ENCODE results near the gene FAM81A.
"Not testable (repeated sequence)": the region's sequence is repeated elsewhere in the genome, so short reads cannot be mapped to it uniquely, and the experiment has no call there.

Gene FAM81A

GRCh38 chr15:59439576-59439975, 1.6 kb downstream of the FAM81A start:
- intact Hi-C loops (cut with micrococcal nuclease), result no loop called here
- H3K27me3 Mint-ChIP-seq, result peaks cover 65% of the 10 kb centered on the region
- H3K27ac Mint-ChIP-seq, result no peak overlapping the region

DNA sequence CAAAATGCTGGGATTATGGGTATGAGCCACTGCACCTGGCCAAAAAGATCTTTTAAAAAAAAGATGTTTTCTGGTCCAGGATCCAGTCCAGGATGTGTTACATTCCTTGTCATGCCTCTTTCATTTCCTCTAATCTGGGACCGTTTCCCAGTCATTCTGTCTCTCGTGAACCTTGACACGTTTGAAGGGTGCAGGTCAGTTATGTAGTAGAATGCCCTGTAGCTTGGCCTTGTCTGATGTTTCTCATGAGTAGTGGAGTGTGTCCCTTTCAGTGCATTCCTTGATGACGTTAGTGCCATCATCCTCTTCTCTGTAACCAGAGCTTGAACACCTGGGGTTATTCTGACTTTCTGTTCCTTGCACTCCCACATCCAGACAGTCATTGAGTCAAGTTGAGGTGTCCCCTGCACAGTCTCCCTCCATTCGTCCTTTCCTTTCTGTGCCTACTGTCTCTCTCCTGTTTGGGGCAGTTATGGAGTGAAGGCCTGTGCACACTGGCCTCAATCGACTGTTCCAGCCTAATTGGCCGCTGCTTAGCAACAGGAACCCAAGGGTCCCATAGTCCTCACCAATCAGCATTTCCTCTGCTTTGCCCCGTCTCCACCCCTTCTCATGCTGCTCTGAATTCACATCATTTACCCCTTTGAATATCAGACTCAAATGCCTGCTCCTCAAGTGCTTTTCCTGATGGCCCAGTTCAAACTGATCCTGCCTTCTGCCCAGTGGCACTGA, 5.5 kb downstream of the FAM81A start:
- Mint-ChIP-seq H3K27me3 (peaks cover 31% of the 10 kb centered on the region), H3K36me3 (ENCODE audit: low read depth) (no peaks in the 10 kb centered on the region), H3K27ac (no peak overlapping the region), H3K4me3 (no peak overlapping the region), H3K4me1 (ENCODE audit: low read depth) (peaks cover 30% of the 10 kb centered on the region), H3K9me3 (no peaks in the 10 kb centered on the region)
- intact Hi-C loops (cut with micrococcal nuclease), result no loop called here

More at GRCh38 chr15:59439576-59439975, 1.6 kb downstream of the FAM81A start:
- no peaks in the 10 kb centered on the region for H3K9me3 Mint-ChIP-seq
- no peak overlapping the region for H3K4me3 Mint-ChIP-seq
- H3K4me1 Mint-ChIP-seq (ENCODE audit: low read depth), result peaks cover 33% of the 10 kb centered on the region
- no peaks in the 10 kb centered on the region for H3K36me3 Mint-ChIP-seq (ENCODE audit: low read depth)

DNA sequence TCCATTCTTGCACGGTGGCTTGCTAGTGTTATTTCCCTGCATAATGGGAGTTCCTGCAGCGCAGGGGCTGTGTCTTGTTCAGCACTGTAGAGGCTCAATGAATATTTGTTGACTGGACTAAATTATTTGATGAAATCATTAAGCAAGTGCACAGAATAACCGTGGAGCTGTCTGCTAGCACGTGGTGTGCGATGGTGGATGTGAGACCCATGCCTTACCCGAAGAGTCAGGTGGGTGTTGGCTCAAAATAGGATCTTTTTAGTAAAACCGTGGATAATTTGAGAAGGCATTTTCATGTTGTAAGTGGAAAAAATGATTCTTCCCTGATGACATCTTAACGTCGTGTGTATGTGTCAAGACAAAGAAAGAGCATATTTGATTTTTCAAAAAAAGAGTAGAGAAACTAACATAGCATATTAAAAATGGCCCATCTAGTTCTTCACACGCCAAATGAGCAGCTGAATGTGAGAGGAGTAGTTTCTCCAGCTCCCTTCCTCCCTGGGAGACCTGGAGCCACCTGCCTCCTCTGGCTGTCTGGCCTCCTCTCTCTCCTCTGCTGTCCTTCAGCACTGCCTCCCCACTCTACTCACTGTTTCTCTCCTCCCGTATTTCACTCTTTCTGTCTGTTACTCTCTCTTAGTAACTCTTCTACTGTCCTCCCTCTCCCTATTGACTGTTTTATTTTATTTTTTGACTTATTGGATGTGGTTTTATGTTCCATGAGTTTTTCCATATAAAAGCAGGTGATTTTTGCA, 6.3 kb downstream of the FAM81A start:
- Mint-ChIP-seq H3K27ac (no peak overlapping the region), H3K4me1 (ENCODE audit: low read depth) (peaks cover 30% of the 10 kb centered on the region), H3K27me3 (peaks cover 25% of the 10 kb centered on the region), H3K9me3 (no peaks in the 10 kb centered on the region), H3K4me3 (no peak overlapping the region), H3K36me3 (ENCODE audit: low read depth) (no peaks in the 10 kb centered on the region)
- intact Hi-C loops (cut with micrococcal nuclease), result no loop called here

DNA sequence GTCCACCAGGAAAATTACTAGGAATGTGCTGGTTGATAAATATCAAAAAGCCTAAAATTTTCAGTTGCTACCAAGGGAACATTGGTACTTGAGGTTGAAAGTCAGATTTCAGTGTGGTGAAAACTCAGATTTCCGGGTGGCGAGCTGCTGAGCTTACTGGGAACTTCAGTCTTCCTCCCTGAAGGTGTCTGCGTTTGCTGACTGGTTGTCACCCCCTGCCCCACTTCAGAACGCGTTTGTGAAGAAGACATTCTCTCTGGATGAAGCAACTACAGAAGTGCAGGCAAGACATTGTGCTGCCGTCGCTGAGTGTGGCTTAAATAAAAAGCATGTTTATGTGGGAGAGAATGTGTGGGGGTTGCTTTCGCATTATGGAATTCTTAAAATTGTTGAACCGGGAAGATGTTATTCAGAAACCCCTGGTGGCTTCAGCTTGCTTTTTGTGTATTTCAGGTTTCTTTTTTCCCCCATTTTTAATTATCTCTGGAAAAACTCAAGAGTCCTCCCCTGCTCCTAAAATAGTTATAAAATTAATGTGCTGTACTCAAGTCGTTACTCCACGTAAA, 7.1 kb downstream of the FAM81A start:
- intact Hi-C loops (cut with micrococcal nuclease), result no loop called here
- no peaks in the 10 kb centered on the region for H3K36me3 Mint-ChIP-seq (ENCODE audit: low read depth)
- H3K27ac Mint-ChIP-seq, result no peak overlapping the region
- peaks cover 19% of the 10 kb centered on the region for H3K27me3 Mint-ChIP-seq
- H3K9me3 Mint-ChIP-seq, result no peaks in the 10 kb centered on the region
- H3K4me3 Mint-ChIP-seq, result no peak overlapping the region
- peaks cover 30% of the 10 kb centered on the region for H3K4me1 Mint-ChIP-seq (ENCODE audit: low read depth)

GRCh38 chr15:59446232-59446957, 8.4 kb downstream of the FAM81A start:
- H3K4me1 Mint-ChIP-seq (ENCODE audit: low read depth), result peaks cover 25% of the 10 kb centered on the region
- no peaks in the 10 kb centered on the region for H3K36me3 Mint-ChIP-seq (ENCODE audit: low read depth)
- intact Hi-C loops (cut with micrococcal nuclease), result no loop called here
- peaks cover 11% of the 10 kb centered on the region for H3K27me3 Mint-ChIP-seq
- H3K27ac Mint-ChIP-seq, result no peak overlapping the region
- no peaks in the 10 kb centered on the region for H3K9me3 Mint-ChIP-seq
- H3K4me3 Mint-ChIP-seq, result no peak overlapping the region

DNA sequence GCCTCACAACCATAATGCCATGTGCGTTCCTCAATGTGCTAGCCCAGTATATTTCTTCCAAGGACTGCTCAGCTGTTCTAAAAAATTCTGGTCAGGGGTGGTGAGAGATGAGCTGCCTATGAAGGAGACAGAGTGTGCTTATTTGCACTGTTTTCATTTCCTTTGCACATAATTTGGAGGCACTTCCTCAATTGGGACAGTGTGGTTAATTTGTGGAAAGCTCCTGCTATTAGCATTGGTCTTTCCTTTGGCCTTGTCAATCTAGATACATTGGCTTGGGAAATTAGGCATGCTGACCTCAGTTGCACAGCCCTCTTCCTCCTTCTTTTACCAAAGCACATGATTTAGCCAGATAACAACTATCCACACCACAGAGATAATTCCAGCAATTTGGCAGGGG, 9.4 kb downstream of the FAM81A start:
- Mint-ChIP-seq H3K4me3 (no peak overlapping the region), H3K36me3 (ENCODE audit: low read depth) (no peaks in the 10 kb centered on the region), H3K4me1 (ENCODE audit: low read depth) (peaks cover 20% of the 10 kb centered on the region), H3K9me3 (no peaks in the 10 kb centered on the region), H3K27ac (no peak overlapping the region), H3K27me3 (peaks cover 6% of the 10 kb centered on the region)
- intact Hi-C loops (cut with micrococcal nuclease), result no loop called here

- Mint-ChIP-seq H3K27ac (no peak overlapping the region), H3K4me1 (ENCODE audit: low read depth) (peaks cover 13% of the 10 kb centered on the region), H3K36me3 (ENCODE audit: low read depth) (no peaks in the 10 kb centered on the region), H3K9me3 (no peaks in the 10 kb centered on the region), H3K27me3 (peaks cover 3% of the 10 kb centered on the region), H3K4me3 (no peak overlapping the region)
- intact Hi-C loops (cut with micrococcal nuclease), result no loop called here
Measured at GRCh38 chr15:59448871-59449270, 10.9 kb downstream of the FAM81A start.

DNA sequence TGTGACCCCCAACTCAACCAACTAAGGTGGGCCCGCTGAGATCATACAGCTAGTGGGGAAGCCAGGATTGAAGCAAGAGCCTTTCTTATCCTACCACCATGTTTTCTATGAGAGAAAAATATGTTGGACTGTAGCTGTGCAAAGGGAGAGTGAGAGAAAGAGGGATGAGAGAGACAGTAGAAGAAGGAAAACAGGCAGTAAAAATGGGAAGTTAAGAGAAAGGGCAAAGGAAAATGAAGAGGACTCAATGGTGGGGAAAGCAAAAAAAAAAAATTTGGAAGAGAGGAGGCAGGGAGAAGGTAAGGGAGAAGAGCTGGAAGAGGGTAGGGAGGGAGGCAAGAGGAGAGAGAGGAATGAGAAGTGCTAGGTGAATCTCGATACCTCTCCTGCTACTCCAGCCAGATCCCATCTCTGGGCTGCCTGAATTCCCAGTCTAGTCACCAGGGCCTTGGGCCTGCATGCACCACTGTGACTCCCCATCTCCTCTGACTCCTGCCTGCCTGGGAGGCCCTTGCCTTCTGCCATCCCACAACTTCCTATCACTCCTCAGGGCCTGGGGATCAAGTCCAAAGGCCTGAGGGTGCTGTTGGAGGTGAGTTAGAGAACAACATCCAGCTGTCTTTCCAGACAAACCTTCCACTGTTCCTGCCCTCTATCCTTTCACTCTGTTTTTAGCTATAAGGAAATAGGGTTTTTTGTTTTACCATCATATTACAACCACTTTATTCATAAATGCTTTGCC, 15.7 kb downstream of the FAM81A start:
- H3K4me3 Mint-ChIP-seq, result no peak overlapping the region
- intact Hi-C loops (cut with micrococcal nuclease), result no loop called here
- H3K4me1 Mint-ChIP-seq (ENCODE audit: low read depth), result no peaks in the 10 kb centered on the region
- H3K27ac Mint-ChIP-seq, result no peak overlapping the region
- H3K9me3 Mint-ChIP-seq, result no peaks in the 10 kb centered on the region
- H3K36me3 Mint-ChIP-seq (ENCODE audit: low read depth), result no peaks in the 10 kb centered on the region
- peaks cover 4% of the 10 kb centered on the region for H3K27me3 Mint-ChIP-seq

GRCh38 chr15:59456114-59456513, 18.1 kb downstream of the FAM81A start:
- Mint-ChIP-seq H3K36me3 (ENCODE audit: low read depth) (no peaks in the 10 kb centered on the region), H3K4me3 (no peak overlapping the region), H3K4me1 (ENCODE audit: low read depth) (no peaks in the 10 kb centered on the region), H3K27ac (no peak overlapping the region), H3K9me3 (no peaks in the 10 kb centered on the region), H3K27me3 (peaks cover 4% of the 10 kb centered on the region)
- intact Hi-C loops (cut with micrococcal nuclease), result no loop called here

DNA sequence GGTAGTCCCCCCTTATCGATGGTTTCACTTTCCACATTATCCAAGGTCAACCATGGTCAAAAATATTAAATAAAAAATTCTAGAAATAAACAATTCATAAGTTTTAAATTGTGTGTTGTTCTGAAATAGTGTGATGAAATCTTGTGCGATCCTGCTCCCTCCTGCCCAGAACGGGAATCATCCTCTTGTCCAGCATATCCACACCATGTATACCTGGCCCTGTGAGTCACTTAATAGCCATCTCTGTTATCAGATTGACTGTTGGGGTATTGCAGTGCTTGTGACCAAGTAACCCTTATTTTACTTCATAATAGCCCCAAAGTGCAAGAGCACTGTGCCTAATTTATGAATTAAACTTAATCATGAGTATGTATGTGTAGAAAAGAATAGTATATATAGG, 19.1 kb downstream of the FAM81A start:
- Mint-ChIP-seq H3K4me1 (ENCODE audit: low read depth) (no peaks in the 10 kb centered on the region), H3K4me3 (no peak overlapping the region), H3K36me3 (ENCODE audit: low read depth) (no peaks in the 10 kb centered on the region), H3K27me3 (peaks cover 4% of the 10 kb centered on the region), H3K9me3 (no peaks in the 10 kb centered on the region), H3K27ac (no peak overlapping the region)
- intact Hi-C loops (cut with micrococcal nuclease), result no loop called here

DNA sequence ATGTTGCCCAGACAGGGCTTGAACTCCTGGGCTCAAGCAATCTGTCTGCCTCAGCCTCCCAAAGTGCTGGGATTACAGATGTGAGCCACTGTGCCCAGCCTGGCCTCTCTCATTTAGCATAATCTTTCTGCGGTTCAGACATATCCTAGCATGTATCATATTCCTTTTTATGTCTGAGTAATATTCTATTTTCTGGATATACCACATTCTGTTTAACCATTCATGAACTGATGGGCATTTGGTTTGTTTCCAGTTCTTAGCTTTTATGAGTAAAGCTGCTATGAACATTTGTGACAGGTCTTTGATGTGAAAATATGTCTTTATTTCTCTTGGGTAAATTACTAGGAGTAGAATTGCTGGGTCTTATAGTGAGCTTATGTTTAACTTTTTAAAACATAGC, 23.5 kb downstream of the FAM81A start:
- Mint-ChIP-seq H3K27me3 (peaks cover 2% of the 10 kb centered on the region), H3K4me1 (ENCODE audit: low read depth) (no peaks in the 10 kb centered on the region), H3K9me3 (no peaks in the 10 kb centered on the region), H3K27ac (no peak overlapping the region), H3K36me3 (ENCODE audit: low read depth) (no peaks in the 10 kb centered on the region), H3K4me3 (no peak overlapping the region)
- intact Hi-C loops (cut with micrococcal nuclease), result no loop called here

- Mint-ChIP-seq H3K4me3 (no peak overlapping the region), H3K36me3 (ENCODE audit: low read depth) (no peaks in the 10 kb centered on the region), H3K27me3 (no peaks in the 10 kb centered on the region), H3K4me1 (ENCODE audit: low read depth) (peaks cover 15% of the 10 kb centered on the region), H3K9me3 (no peaks in the 10 kb centered on the region), H3K27ac (no peak overlapping the region)
- intact Hi-C loops (cut with micrococcal nuclease), result no loop called here
Measured at GRCh38 chr15:59473226-59473625, 35.2 kb downstream of the FAM81A start.

GRCh38 chr15:59475161-59475560, 37.2 kb downstream of the FAM81A start:
- H3K4me3 Mint-ChIP-seq; H3K36me3 Mint-ChIP-seq (ENCODE audit: low read depth); H3K27me3 Mint-ChIP-seq; H3K9me3 Mint-ChIP-seq; intact Hi-C loops (cut with micrococcal nuclease); H3K27ac Mint-ChIP-seq: not testable (repeated sequence)
- H3K4me1 Mint-ChIP-seq (ENCODE audit: low read depth), result peaks cover 15% of the 10 kb centered on the region
